Neural progenitor cell (in vitro differentiated cells): ENCODE results near the gene CSNK1G1. TPM values are rescaled to one million over a fixed set of nuclear protein-coding genes. Genes with fewer than 3 reads are reported as not detected.

Experiments
- DNase-seq: peaks from one replicate; pipeline ENCODE4 v3.0.0-alpha.2; 2016; ENCODE audit warnings: low spot score
- H2AFZ ChIP-seq: fragments of 200-600 bp; sonication (generic); replicated peaks from 2 replicates; pipeline ENCODE4 v1.6.1; 2016; ENCODE audit warnings: antibody characterized with exemption
- H3F3A ChIP-seq: fragments of 200-600 bp; sonication (generic); 2 replicates; pipeline ENCODE4 v1.6.1; 2016; ENCODE audit warnings: antibody characterized with exemption, low read depth
- H3K27ac ChIP-seq: fragments of 200-600 bp; sonication (generic); 2 replicates; pipeline ENCODE4 v1.5.1; 2016; ENCODE audit warnings: mild to moderate bottlenecking
- H3K27me3 ChIP-seq: fragments of 200-600 bp; sonication (generic); 2 replicates; pipeline ENCODE4 v1.6.1; 2016; ENCODE audit warnings: mild to moderate bottlenecking, moderate library complexity
- H3K36me3 ChIP-seq: fragments of 200-600 bp; sonication (generic); 2 replicates; pipeline ENCODE4 v1.5.1; 2016
- H3K4me1 ChIP-seq: fragments of 200-600 bp; sonication (generic); 2 replicates; pipeline ENCODE4 v1.6.1; 2016; ENCODE audit warnings: mixed run types
- H3K4me2 ChIP-seq: fragments of 200-600 bp; sonication (generic); 2 replicates; pipeline ENCODE4 v1.6.1; 2016
- H3K4me3 ChIP-seq: fragments of 200-600 bp; sonication (generic); 2 replicates; pipeline ENCODE4 v1.5.1; 2016
- H3K79me2 ChIP-seq: fragments of 200-600 bp; sonication (generic); 2 replicates; pipeline ENCODE4 v1.6.1; 2016; ENCODE audit warnings: low read depth
- H3K9ac ChIP-seq: fragments of 200-600 bp; sonication (generic); 2 replicates; pipeline ENCODE4 v1.6.1; 2016
- H3K9me3 ChIP-seq: fragments of 200-600 bp; sonication (generic); 2 replicates; pipeline ENCODE4 v1.5.1; 2016; ENCODE audit warnings: low read depth
- H4K20me1 ChIP-seq: fragments of 200-600 bp; sonication (generic); 2 replicates; pipeline ENCODE4 v1.6.1; 2016; ENCODE audit warnings: low read depth
- H3K27ac Mint-ChIP-seq: 3 replicates; pipeline ENCODE4 v1.8.0; 2021; ENCODE audit warnings: mixed read lengths
- H3K27me3 Mint-ChIP-seq: 2 replicates; pipeline ENCODE4 v1.8.0; 2022; ENCODE audit warnings: low read depth, mild to moderate bottlenecking, inconsistent platforms, moderate library complexity, mixed read lengths; ENCODE audit not compliant: insufficient read depth
- H3K36me3 Mint-ChIP-seq: 3 replicates; pipeline ENCODE4 v1.8.0; 2021; ENCODE audit warnings: mixed read lengths
- H3K4me1 Mint-ChIP-seq: 3 replicates; pipeline ENCODE4 v1.8.0; 2021; ENCODE audit warnings: mixed read lengths
- H3K4me3 Mint-ChIP-seq: 3 replicates; pipeline ENCODE4 v1.8.0; 2021; ENCODE audit warnings: mild to moderate bottlenecking, moderate library complexity, mixed read lengths
- H3K9me3 Mint-ChIP-seq: 3 replicates; pipeline ENCODE4 v1.8.0; 2020; ENCODE audit warnings: mixed read lengths
- CTCF ChIP-seq: fragments of 200-600 bp; sonication (generic); IDR thresholded peaks from 2 replicates; pipeline ENCODE4 v1.5.1; 2017; ENCODE audit warnings: antibody characterized with exemption, mild to moderate bottlenecking
- EZH2 ChIP-seq: fragments of 200-600 bp; sonication (generic); IDR thresholded peaks from 2 replicates; pipeline ENCODE4 v1.6.1; 2017; ENCODE audit warnings: antibody characterized with exemption, mild to moderate bottlenecking, moderate library complexity
- EZH2phosphoT487 ChIP-seq: fragments of 200-600 bp; sonication (generic); IDR thresholded peaks from 2 replicates; pipeline ENCODE4 v1.6.1; 2017; ENCODE audit warnings: antibody characterized with exemption
- total RNA-seq: library from RNA; depleted of rRNA; stranded (reverse); fragments of >200 nt; gene quantifications from 2 replicates; pipeline ENCODE4 v1.2.3, GENCODE V29; 2015; ENCODE audit warnings: low replicate concordance

The CSNK1G1 gene
- total RNA-seq, 1 donor from 2014 or later = 23.0 TPM

- Histone ChIP-seq H3K27ac (no peak overlapping the region), H3K9ac (no peak overlapping the region), H3K4me2 (no peak overlapping the region), H3F3A (peaks cover 12% of the 10 kb centered on the region), H3K27me3 (no peaks in the 10 kb centered on the region), H2AFZ (no peak overlapping the region), H4K20me1 (peaks cover 3% of the 10 kb centered on the region), H3K4me1 (peaks cover 14% of the 10 kb centered on the region), H3K79me2 (no peaks in the 10 kb centered on the region), H3K9me3 (no peaks in the 10 kb centered on the region), H3K4me3 (no peak overlapping the region), H3K36me3 (no peaks in the 10 kb centered on the region)
- Mint-ChIP-seq H3K27me3 (no peaks in the 10 kb centered on the region), H3K27ac (no peak overlapping the region), H3K9me3 (no peaks in the 10 kb centered on the region), H3K4me3 (no peak overlapping the region), H3K36me3 (peaks cover 6% of the 10 kb centered on the region), H3K4me1 (peaks cover 8% of the 10 kb centered on the region)
- no peak for DNase-seq
- no peak for TF ChIP-seq EZH2
- TF ChIP-seq EZH2phosphoT487 = no peak
These were observed 168.4 kb downstream of the CSNK1G1 start for GRCh38 chr15:64187396-64188191.

GRCh38 chr15:64185146-64185911 lies 170.6 kb downstream of the CSNK1G1 start:
- Mint-ChIP-seq H3K9me3 (no peaks in the 10 kb centered on the region), H3K4me3 (no peak overlapping the region), H3K36me3 (peaks cover 6% of the 10 kb centered on the region), H3K27ac (no peak overlapping the region), H3K27me3 (no peaks in the 10 kb centered on the region), H3K4me1 (peaks cover 15% of the 10 kb centered on the region)
- Histone ChIP-seq H3K27ac (no peak overlapping the region), H2AFZ (no peak overlapping the region), H3K9ac (no peak overlapping the region), H3K4me3 (no peak overlapping the region), H3K4me2 (no peak overlapping the region), H4K20me1 (no peaks in the 10 kb centered on the region), H3K79me2 (no peaks in the 10 kb centered on the region), H3K36me3 (peaks cover 2% of the 10 kb centered on the region), H3K27me3 (no peaks in the 10 kb centered on the region), H3F3A (no peaks in the 10 kb centered on the region), H3K4me1 (no peaks in the 10 kb centered on the region), H3K9me3 (no peaks in the 10 kb centered on the region)
- no peak for TF ChIP-seq EZH2phosphoT487
- TF ChIP-seq EZH2 = no peak
- TF ChIP-seq CTCF = no peak
- DNase-seq = no peak

GRCh38 chr15:64182859-64183370 lies 173.1 kb downstream of the CSNK1G1 start:
- no peak for TF ChIP-seq EZH2phosphoT487
- TF ChIP-seq EZH2 = no peak
- TF ChIP-seq CTCF = no peak
- Mint-ChIP-seq H3K4me3 (no peak overlapping the region), H3K9me3 (no peaks in the 10 kb centered on the region), H3K27ac (no peak overlapping the region), H3K27me3 (no peaks in the 10 kb centered on the region), H3K4me1 (peaks cover 25% of the 10 kb centered on the region), H3K36me3 (peaks cover 3% of the 10 kb centered on the region)
- H3K36me3 ChIP-seq = peaks cover 2% of the 10 kb centered on the region
- H4K20me1 ChIP-seq = no peaks in the 10 kb centered on the region
- H3K9me3 ChIP-seq = no peaks in the 10 kb centered on the region
- H3K27me3 ChIP-seq = no peaks in the 10 kb centered on the region
- no peak for DNase-seq
- H3K9ac ChIP-seq = no peak overlapping the region
- no peak overlapping the region for H2AFZ ChIP-seq
- no peaks in the 10 kb centered on the region for H3K79me2 ChIP-seq
- no peak overlapping the region for H3K4me3 ChIP-seq
- H3K4me2 ChIP-seq = no peak overlapping the region
- H3F3A ChIP-seq = no peaks in the 10 kb centered on the region
- H3K4me1 ChIP-seq = no peaks in the 10 kb centered on the region
- no peak overlapping the region for H3K27ac ChIP-seq
